Measurements from ENCODE around the gene MED22. TPM values are rescaled to one million over a fixed set of nuclear protein-coding genes. Genes with fewer than 3 reads are reported as not detected.

MED22 gene
- polyA plus RNA-seq, 1 donor (not counting 4 experiments of a cell fraction or from before 2014, with no cell fraction given), result 15.9 TPM

DNA sequence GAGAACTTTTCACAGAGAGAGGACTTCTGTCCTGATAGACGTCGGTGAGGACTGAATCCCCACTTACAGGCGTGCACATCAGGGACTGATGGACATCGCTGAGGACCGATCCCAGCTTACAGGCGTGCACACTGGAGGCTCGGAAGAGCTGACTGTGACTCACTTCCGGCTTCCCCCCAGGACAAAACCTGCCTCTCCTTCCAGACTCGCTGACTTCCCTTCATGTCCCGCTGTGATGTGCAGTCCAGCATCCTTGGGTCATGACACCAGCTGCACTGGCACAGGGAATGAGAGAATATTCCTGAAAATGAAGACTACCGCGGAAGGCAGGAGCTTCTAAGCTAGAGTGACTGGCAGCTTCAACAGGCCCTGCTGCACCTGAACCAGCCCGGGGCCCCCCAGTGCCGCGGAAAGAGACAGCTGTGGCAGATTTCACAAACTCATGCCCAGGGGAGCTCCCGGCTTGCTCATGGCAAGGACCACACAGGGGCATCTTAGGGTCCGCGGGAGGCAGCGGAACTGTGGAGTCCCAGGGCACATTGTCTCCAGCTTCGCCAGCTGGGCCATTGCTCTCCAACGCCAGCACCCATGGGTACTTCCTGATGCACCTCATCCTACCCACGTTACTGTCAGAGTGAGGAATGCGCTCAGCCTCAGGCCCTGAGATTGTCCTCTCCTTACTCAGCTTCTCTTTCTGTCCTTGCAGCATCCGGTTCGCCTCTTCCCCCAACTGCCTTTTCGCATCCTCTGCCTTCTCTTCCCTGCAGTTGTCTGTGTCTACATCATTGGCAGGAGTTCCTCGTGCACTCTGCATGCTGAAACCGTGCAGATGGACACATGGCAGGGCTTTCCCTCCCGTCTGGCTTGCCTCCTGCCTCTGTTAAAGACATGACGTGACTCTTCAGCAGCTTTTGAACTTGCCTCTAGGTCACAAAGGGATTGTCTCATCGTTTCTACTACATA lies 41.4 kb downstream of the MED22 start:
- Histone ChIP-seq H3K79me2 (ENCODE audit: control insufficient read depth, insufficient read depth, low read length) (no peaks in the 10 kb centered on the region), H3K9ac (ENCODE audit: control insufficient read depth, extremely low read depth, insufficient read depth, low read length) (no peak overlapping the region), H3K9me3 (ENCODE audit: control insufficient read depth, low read depth, low read length) (no peaks in the 10 kb centered on the region), H3K4me1 (ENCODE audit: control insufficient read depth, extremely low read depth, insufficient read depth, low read length) (no peaks in the 10 kb centered on the region), H3K4me2 (ENCODE audit: control insufficient read depth, extremely low read depth, insufficient read depth, low read depth, low read length) (no peak overlapping the region), H2AFZ (ENCODE audit: control insufficient read depth, low read length) (no peak overlapping the region), H3K36me3 (ENCODE audit: control insufficient read depth in 2 of 2, extremely low read depth in 1 of 2, insufficient read depth in 2 of 2, low read length in 2 of 2) (no peaks in the 10 kb centered on the region), H3K4me3 (ENCODE audit: control insufficient read depth in 2 of 3, extremely low read depth in 1 of 3, insufficient read depth in 2 of 3, low read depth in 1 of 3, low read length in 3 of 3) (no peak overlapping the region), H3K27me3 (ENCODE audit: control insufficient read depth, extremely low read depth, insufficient read depth, low read length) (no peaks in the 10 kb centered on the region), H3K27ac (ENCODE audit: control insufficient read depth, insufficient read depth, low read length) (no peak overlapping the region), H3K9me1 (ENCODE audit: control insufficient read depth, extremely low read depth, insufficient read depth, low read length) (no peaks in the 10 kb centered on the region), H4K20me1 (ENCODE audit: control insufficient read depth, extremely low read depth, insufficient read depth, low read length) (no peaks in the 10 kb centered on the region)
- no peak for FAIRE-seq
- DNase-seq (ENCODE audit: low read depth, low spot score), result no peak
- TF ChIP-seq, protein P1, sequence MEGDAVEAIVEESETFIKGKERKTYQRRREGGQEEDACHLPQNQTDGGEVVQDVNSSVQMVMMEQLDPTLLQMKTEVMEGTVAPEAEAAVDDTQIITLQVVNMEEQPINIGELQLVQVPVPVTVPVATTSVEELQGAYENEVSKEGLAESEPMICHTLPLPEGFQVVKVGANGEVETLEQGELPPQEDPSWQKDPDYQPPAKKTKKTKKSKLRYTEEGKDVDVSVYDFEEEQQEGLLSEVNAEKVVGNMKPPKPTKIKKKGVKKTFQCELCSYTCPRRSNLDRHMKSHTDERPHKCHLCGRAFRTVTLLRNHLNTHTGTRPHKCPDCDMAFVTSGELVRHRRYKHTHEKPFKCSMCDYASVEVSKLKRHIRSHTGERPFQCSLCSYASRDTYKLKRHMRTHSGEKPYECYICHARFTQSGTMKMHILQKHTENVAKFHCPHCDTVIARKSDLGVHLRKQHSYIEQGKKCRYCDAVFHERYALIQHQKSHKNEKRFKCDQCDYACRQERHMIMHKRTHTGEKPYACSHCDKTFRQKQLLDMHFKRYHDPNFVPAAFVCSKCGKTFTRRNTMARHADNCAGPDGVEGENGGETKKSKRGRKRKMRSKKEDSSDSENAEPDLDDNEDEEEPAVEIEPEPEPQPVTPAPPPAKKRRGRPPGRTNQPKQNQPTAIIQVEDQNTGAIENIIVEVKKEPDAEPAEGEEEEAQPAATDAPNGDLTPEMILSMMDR (optimal IDR thresholded peaks at IDR 0.05 in 1 of 3, IDR thresholded peaks at IDR 0.05 in 1 of 3, conservative IDR thresholded peaks at IDR 0.05 in 1 of 3; ENCODE audit: extremely low read depth in 1 of 3, insufficient read depth in 2 of 3, low read length in 3 of 3), result no peak
- no peak for TF ChIP-seq EZH2 (IDR thresholded peaks at IDR 0.05; ENCODE audit: low read length)
- dilution Hi-C loops (cut with MboI; ENCODE audit: extremely low pct_ligation_motif_present, low sequenced_read_pairs), result no loop called here

DNA sequence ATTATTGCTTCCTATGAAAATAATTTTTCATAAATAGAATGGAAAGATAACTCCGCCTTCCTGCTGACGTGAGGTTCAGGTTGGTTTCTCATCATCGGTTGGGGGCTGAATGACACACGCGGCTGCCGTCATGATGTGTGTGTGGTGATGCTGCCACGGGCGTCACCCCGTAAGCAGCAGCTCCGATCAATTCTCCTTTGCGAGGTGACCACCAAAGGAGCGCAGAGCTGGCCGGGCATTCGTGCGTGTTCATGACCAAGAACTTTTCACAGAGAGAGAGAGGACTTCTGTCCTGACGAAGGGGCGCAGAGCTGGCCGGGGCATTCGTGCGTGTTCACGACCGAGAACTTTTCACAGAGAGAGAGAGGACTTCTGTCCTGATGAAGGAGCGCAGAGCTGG lies 42.2 kb downstream of the MED22 start:
- TF ChIP-seq, protein P1 (optimal IDR thresholded peaks at IDR 0.05 in 1 of 3, IDR thresholded peaks at IDR 0.05 in 1 of 3, conservative IDR thresholded peaks at IDR 0.05 in 1 of 3; ENCODE audit: extremely low read depth in 1 of 3, insufficient read depth in 2 of 3, low read length in 3 of 3), result no peak
- DNase-seq (ENCODE audit: low read depth, low spot score), result no peak
- Histone ChIP-seq H3K36me3 (ENCODE audit: control insufficient read depth in 2 of 2, extremely low read depth in 1 of 2, insufficient read depth in 2 of 2, low read length in 2 of 2) (no peaks in the 10 kb centered on the region), H3K27me3 (ENCODE audit: control insufficient read depth, extremely low read depth, insufficient read depth, low read length) (no peaks in the 10 kb centered on the region), H2AFZ (ENCODE audit: control insufficient read depth, low read length) (no peak overlapping the region), H3K9ac (ENCODE audit: control insufficient read depth, extremely low read depth, insufficient read depth, low read length) (no peak overlapping the region), H3K4me1 (ENCODE audit: control insufficient read depth, extremely low read depth, insufficient read depth, low read length) (no peaks in the 10 kb centered on the region), H3K4me2 (ENCODE audit: control insufficient read depth, extremely low read depth, insufficient read depth, low read depth, low read length) (no peak overlapping the region), H3K9me1 (ENCODE audit: control insufficient read depth, extremely low read depth, insufficient read depth, low read length) (no peaks in the 10 kb centered on the region), H4K20me1 (ENCODE audit: control insufficient read depth, extremely low read depth, insufficient read depth, low read length) (no peaks in the 10 kb centered on the region), H3K79me2 (ENCODE audit: control insufficient read depth, insufficient read depth, low read length) (no peaks in the 10 kb centered on the region), H3K27ac (ENCODE audit: control insufficient read depth, insufficient read depth, low read length) (no peak overlapping the region), H3K9me3 (ENCODE audit: control insufficient read depth, low read depth, low read length) (no peaks in the 10 kb centered on the region), H3K4me3 (ENCODE audit: control insufficient read depth in 2 of 3, extremely low read depth in 1 of 3, insufficient read depth in 2 of 3, low read depth in 1 of 3, low read length in 3 of 3) (no peak overlapping the region)
- no peak for FAIRE-seq
- dilution Hi-C loops (cut with MboI; ENCODE audit: extremely low pct_ligation_motif_present, low sequenced_read_pairs), result no loop called here
